ENCODE measurements around the gene DHX30.
A peak's percentile ranks its signal among the peaks of the same experiment; 100 is the strongest.

The DHX30 gene

DNA sequence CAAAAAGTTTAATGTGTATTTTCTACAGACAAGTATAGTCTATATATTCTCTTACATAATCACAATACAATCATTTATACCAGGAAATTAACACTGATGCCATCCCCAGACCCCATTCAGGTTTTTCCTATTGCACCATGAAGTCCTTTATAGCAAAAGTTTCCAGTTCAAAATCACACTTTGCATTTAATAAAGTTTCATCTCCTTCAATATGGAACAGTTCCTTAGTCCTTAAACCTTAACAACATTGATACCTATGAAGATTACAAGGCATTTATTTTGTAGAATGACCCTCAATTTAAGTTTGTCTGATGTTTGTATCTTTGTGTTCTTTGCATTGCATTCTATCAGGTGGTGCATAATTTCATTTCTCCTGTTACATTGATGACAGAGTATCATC, 19.3 kb upstream of the DHX30 start:
- H3K9me3 ChIP-seq (ENCODE audit: control extremely low read depth in 1 of 5, control insufficient read depth in 4 of 5, insufficient read depth in 2 of 5, low read depth in 1 of 5, low read length in 4 of 5): no peaks in the 10 kb centered on the region
- no peak overlapping the region for H3K27ac ChIP-seq (ENCODE audit: insufficient read depth in 1 of 2, low read depth in 1 of 2, low read length in 2 of 2, poor library complexity in 1 of 2, severe bottlenecking in 2 of 2)
- H3K4me3 ChIP-seq (ENCODE audit: control insufficient read depth in 1 of 7, extremely low read depth in 1 of 7, insufficient read depth in 4 of 7, low read depth in 2 of 7, low read length in 6 of 7): no peak overlapping the region
- peaks cover 19 to 33% (median 21%) of the 10 kb centered on the region in 4 experiments for H3K4me1 ChIP-seq (ENCODE audit: control extremely low read depth in 1 of 4, control insufficient read depth in 4 of 4, insufficient read depth in 4 of 4, low read length in 3 of 4)
- no peak for DNase-seq
- ChIA-PET POLR2A (no interaction called here), CTCF (no interaction called here)
- peaks cover 0 to 1% (median under 1%) of the 10 kb centered on the region in 4 experiments for H3K36me3 ChIP-seq (ENCODE audit: control insufficient read depth in 4 of 4, insufficient read depth in 4 of 4, low read length in 3 of 4)
- H3K27me3 ChIP-seq (replicated peaks in 2 of 5; ENCODE audit: control insufficient read depth in 4 of 5, insufficient read depth in 5 of 5, low read length in 4 of 5): no peaks in the 10 kb centered on the region

DNA sequence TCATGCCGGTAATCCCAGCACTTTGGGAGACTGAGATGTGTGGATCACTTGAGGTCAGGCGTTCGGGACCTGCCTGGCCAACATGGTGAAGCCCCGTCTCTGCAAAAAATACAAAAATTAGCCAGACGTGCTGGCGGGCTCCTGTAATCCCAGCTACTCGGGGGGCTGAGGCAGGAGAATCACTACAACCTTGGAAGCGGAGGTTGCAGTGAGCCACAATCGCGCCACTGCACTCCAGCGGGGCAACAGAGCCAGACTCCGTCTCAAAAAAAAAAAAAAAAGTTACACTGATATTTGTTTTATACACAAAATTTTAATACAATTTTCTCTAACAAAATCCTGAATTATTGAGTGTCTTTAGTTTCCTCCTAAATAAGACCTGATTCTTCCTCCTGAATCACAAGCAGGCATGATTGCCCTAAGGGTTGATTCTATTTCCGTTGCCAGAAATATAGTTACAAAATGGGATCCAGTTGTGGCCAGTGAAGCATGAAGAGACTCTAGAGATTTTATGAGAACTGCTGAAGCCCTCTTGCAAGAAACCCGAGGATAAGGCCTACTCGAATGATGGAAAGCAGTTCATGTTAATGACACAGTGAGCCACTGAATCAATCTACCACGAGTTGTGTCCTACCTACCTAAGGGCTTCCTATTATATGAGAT, 11.6 kb upstream of the DHX30 start:
- Histone ChIP-seq H3K4me1 (ENCODE audit: control extremely low read depth in 1 of 4, control insufficient read depth in 4 of 4, insufficient read depth in 4 of 4, low read length in 3 of 4) (peaks cover 0 to 2% (median 0%) of the 10 kb centered on the region in 4 experiments), H3K9me3 (ENCODE audit: control extremely low read depth in 1 of 5, control insufficient read depth in 4 of 5, insufficient read depth in 2 of 5, low read depth in 1 of 5, low read length in 4 of 5) (peaks cover 0 to 3% (median 0%) of the 10 kb centered on the region in 5 experiments), H3K27me3 (replicated peaks in 2 of 5; ENCODE audit: control insufficient read depth in 4 of 5, insufficient read depth in 5 of 5, low read length in 4 of 5) (no peaks in the 10 kb centered on the region), H3K4me3 (ENCODE audit: control insufficient read depth in 1 of 7, extremely low read depth in 1 of 7, insufficient read depth in 4 of 7, low read depth in 2 of 7, low read length in 6 of 7) (no peak overlapping the region), H3K27ac (ENCODE audit: insufficient read depth in 1 of 2, low read depth in 1 of 2, low read length in 2 of 2, poor library complexity in 1 of 2, severe bottlenecking in 2 of 2) (no peak overlapping the region), H3K36me3 (ENCODE audit: control insufficient read depth in 4 of 4, insufficient read depth in 4 of 4, low read length in 3 of 4) (no peaks in the 10 kb centered on the region)
- DNase-seq: no peak
- WGBS (ENCODE audit: insufficient coverage): 98% methylated on average over 8 of the region's 16 CpGs
- POLR2A ChIA-PET: no interaction called here
- CTCF ChIA-PET: interaction anchor here (3.0 kb wide), 1 partner anchor 9 kb away, joined by 10 read pairs; no protein-coding TSS in a partner anchor

DNA sequence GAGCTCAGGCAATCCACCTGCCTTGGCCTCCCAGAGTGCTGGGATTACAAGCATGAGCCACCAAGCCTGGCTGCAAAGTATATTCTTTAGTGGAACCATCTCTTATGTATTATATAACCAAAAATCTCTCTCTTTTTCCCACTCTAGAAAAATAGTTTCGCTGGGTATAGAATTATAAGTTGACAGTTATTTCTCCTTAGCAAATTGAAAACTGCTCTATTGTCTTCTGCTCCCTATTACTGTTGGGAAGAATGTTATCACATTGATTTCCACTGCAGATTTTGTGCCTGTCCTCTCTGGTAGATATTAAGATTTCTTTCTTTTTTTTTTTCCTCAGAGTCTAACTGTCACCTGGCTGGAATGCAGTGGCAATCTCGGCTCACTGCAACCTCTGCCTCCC, 10.2 kb upstream of the DHX30 start:
- CTCF ChIA-PET: no interaction called here
- H3K27ac ChIP-seq (ENCODE audit: insufficient read depth in 1 of 2, low read depth in 1 of 2, low read length in 2 of 2, poor library complexity in 1 of 2, severe bottlenecking in 2 of 2): no peak overlapping the region
- H3K9me3 ChIP-seq (ENCODE audit: control extremely low read depth in 1 of 5, control insufficient read depth in 4 of 5, insufficient read depth in 2 of 5, low read depth in 1 of 5, low read length in 4 of 5): peaks cover 0 to 3% (median 0%) of the 10 kb centered on the region in 5 experiments
- no CpG with 5 or more reads among the region's 2 CpGs for WGBS (ENCODE audit: insufficient coverage)
- no peaks in the 10 kb centered on the region for H3K36me3 ChIP-seq (ENCODE audit: control insufficient read depth in 4 of 4, insufficient read depth in 4 of 4, low read length in 3 of 4)
- H3K4me1 ChIP-seq (ENCODE audit: control extremely low read depth in 1 of 4, control insufficient read depth in 4 of 4, insufficient read depth in 4 of 4, low read length in 3 of 4): peaks cover 0 to 2% (median 0%) of the 10 kb centered on the region in 4 experiments
- H3K27me3 ChIP-seq (replicated peaks in 2 of 5; ENCODE audit: control insufficient read depth in 4 of 5, insufficient read depth in 5 of 5, low read length in 4 of 5): no peaks in the 10 kb centered on the region
- DNase-seq: no peak
- POLR2A ChIA-PET: no interaction called here
- H3K4me3 ChIP-seq (ENCODE audit: control insufficient read depth in 1 of 7, extremely low read depth in 1 of 7, insufficient read depth in 4 of 7, low read depth in 2 of 7, low read length in 6 of 7): no peak overlapping the region

DNA sequence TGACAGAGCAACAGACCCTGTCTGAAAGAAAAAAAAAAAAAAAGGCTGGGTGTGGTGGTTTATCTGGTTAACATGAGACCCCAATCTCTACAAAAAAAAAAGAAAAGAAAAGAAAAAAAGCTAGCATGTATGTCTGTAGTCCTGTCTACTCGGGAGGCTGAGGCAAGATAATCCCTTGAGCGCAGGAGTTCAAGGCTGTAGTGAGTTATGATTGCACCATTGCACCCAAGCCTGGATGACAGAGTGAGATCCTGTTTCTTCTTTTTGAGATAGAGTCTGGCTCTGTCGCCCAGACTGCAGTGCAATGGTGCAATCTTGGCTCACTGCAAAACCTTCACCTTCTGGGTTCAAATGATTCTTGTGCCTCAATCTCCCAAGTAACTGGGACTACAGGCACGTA, 8.4 kb upstream of the DHX30 start:
- Histone ChIP-seq H3K27ac (ENCODE audit: insufficient read depth in 1 of 2, low read depth in 1 of 2, low read length in 2 of 2, poor library complexity in 1 of 2, severe bottlenecking in 2 of 2) (no peak overlapping the region), H3K36me3 (ENCODE audit: control insufficient read depth in 4 of 4, insufficient read depth in 4 of 4, low read length in 3 of 4) (no peaks in the 10 kb centered on the region), H3K4me1 (ENCODE audit: control extremely low read depth in 1 of 4, control insufficient read depth in 4 of 4, insufficient read depth in 4 of 4, low read length in 3 of 4) (no peaks in the 10 kb centered on the region), H3K9me3 (ENCODE audit: control extremely low read depth in 1 of 5, control insufficient read depth in 4 of 5, insufficient read depth in 2 of 5, low read depth in 1 of 5, low read length in 4 of 5) (peaks cover 0 to 3% (median 0%) of the 10 kb centered on the region in 5 experiments), H3K27me3 (replicated peaks in 2 of 5; ENCODE audit: control insufficient read depth in 4 of 5, insufficient read depth in 5 of 5, low read length in 4 of 5) (no peaks in the 10 kb centered on the region), H3K4me3 (ENCODE audit: control insufficient read depth in 1 of 7, extremely low read depth in 1 of 7, insufficient read depth in 4 of 7, low read depth in 2 of 7, low read length in 6 of 7) (no peak overlapping the region)
- POLR2A ChIA-PET: interaction anchor here (0.6 kb wide), 1 partner anchor 403 kb away, joined by 3 read pairs; no protein-coding TSS in a partner anchor
- no peak for DNase-seq
- CTCF ChIA-PET: no interaction called here
- 92% methylated on average over 4 of the region's 4 CpGs for WGBS (ENCODE audit: insufficient coverage)

DNA sequence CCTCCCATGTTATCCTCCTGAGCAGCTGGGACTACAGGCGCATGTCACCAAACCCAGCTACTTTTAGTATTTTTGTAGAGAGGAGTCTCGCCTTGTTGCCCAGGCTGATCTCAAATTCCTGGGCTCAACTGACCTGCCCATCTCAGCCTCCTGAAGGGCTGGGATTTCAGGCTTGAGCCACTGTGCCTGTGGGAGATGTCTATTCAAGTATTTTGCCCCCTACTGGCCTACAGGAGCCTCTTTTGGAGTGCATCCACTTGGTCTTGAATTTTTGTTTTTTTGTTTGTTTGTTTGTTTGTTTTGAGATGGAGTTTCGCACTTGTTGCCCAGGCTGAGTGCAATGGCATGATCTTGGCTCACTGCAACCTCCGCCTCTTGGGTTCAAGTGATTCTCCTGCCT, 3.2 kb upstream of the DHX30 start:
- WGBS (ENCODE audit: insufficient coverage): 100% methylated on average over 2 of the region's 4 CpGs
- no peaks in the 10 kb centered on the region for H3K27me3 ChIP-seq (replicated peaks in 2 of 5; ENCODE audit: control insufficient read depth in 4 of 5, insufficient read depth in 5 of 5, low read length in 4 of 5)
- H3K9me3 ChIP-seq (ENCODE audit: control extremely low read depth in 1 of 5, control insufficient read depth in 4 of 5, insufficient read depth in 2 of 5, low read depth in 1 of 5, low read length in 4 of 5): no peaks in the 10 kb centered on the region
- peak; percentile 10 to 19 (median 14) for DNase-seq
- H3K27ac ChIP-seq (ENCODE audit: insufficient read depth in 1 of 2, low read depth in 1 of 2, low read length in 2 of 2, poor library complexity in 1 of 2, severe bottlenecking in 2 of 2): no peak overlapping the region
- ChIA-PET CTCF (interaction anchor here (3.0 to 3.4 kb wide), 2 partner anchors 10 to 278 kb away, joined by 10 to 14 read pairs; no protein-coding TSS in a partner anchor), POLR2A (no interaction called here)
- no peak overlapping the region for H3K4me3 ChIP-seq (ENCODE audit: control insufficient read depth in 1 of 7, extremely low read depth in 1 of 7, insufficient read depth in 4 of 7, low read depth in 2 of 7, low read length in 6 of 7)
- H3K4me1 ChIP-seq (ENCODE audit: control extremely low read depth in 1 of 4, control insufficient read depth in 4 of 4, insufficient read depth in 4 of 4, low read length in 3 of 4): peaks cover 4 to 21% (median 15%) of the 10 kb centered on the region in 4 experiments
- no peaks in the 10 kb centered on the region for H3K36me3 ChIP-seq (ENCODE audit: control insufficient read depth in 4 of 4, insufficient read depth in 4 of 4, low read length in 3 of 4)

DNA sequence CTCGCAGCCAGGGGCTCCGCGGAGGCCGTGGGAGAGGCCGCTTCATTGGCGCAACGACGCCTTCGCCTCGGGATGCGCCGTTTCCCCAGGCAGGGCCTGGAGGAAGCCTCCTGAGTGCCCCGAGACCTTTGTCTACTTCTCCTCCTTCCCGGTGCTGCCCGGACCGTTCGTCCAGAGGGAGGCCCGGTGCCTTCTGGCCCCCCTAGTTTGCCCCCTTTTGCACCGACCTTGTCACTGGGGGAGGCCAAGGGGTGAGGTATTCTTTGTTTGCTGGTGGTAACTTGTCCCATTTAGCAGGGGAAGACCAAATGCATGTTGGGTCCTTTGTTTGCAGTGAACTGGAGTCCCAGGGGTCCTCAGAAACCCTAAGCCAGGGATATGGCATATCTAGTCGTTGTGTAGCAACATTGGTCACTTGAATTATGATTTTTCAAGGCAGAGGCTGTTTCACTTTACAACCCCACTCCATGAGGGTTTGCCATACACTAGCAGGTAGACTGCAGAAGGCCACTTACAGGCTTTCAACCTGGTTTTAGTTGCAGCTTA, 615 bp downstream of the DHX30 start:
- POLR2A ChIA-PET: no interaction called here

DNA sequence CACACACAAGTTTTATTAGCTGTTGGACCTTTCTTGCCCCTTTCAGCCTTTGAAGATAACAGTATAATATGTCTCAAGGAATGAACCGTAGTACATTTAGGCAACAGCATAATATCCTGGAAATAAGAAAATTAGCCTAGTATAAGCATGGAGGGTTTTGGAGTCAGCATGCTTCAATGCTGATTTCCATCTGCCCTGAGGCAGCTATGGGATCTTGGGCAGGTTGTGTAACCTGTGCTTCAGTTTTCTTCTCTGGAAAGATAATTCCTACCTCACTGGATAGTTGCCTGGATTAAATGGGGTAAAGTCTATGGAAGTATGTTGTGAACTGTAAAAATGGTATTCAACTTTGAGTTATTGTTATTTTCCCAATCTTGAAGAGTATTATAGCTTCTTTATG, 1.6 kb downstream of the DHX30 start:
- Histone ChIP-seq H3K27ac (ENCODE audit: insufficient read depth in 1 of 2, low read depth in 1 of 2, low read length in 2 of 2, poor library complexity in 1 of 2, severe bottlenecking in 2 of 2) (no peak overlapping the region), H3K4me3 (ENCODE audit: control insufficient read depth in 1 of 7, extremely low read depth in 1 of 7, insufficient read depth in 4 of 7, low read depth in 2 of 7, low read length in 6 of 7) (no peak overlapping the region), H3K27me3 (replicated peaks in 2 of 5; ENCODE audit: control insufficient read depth in 4 of 5, insufficient read depth in 5 of 5, low read length in 4 of 5) (no peaks in the 10 kb centered on the region), H3K4me1 (ENCODE audit: control extremely low read depth in 1 of 4, control insufficient read depth in 4 of 4, insufficient read depth in 4 of 4, low read length in 3 of 4) (peaks cover 4 to 22% (median 15%) of the 10 kb centered on the region in 4 experiments), H3K36me3 (ENCODE audit: control insufficient read depth in 4 of 4, insufficient read depth in 4 of 4, low read length in 3 of 4) (peaks cover 3 to 10% (median 7%) of the 10 kb centered on the region in 4 experiments), H3K9me3 (ENCODE audit: control extremely low read depth in 1 of 5, control insufficient read depth in 4 of 5, insufficient read depth in 2 of 5, low read depth in 1 of 5, low read length in 4 of 5) (no peaks in the 10 kb centered on the region)
- ChIA-PET CTCF (interaction anchor here (0.7 to 1.4 kb wide), 4 partner anchors 9 to 33 kb away, joined by 3 to 6 read pairs (median 4); no protein-coding TSS in a partner anchor), POLR2A (no interaction called here)
- 100% methylated on average over 1 of the region's 1 CpG for WGBS (ENCODE audit: insufficient coverage)
- no peak for DNase-seq

More for the DNA sequence above, 615 bp downstream of the DHX30 start:
- Histone ChIP-seq H3K27me3 (replicated peaks in 2 of 5; ENCODE audit: control insufficient read depth in 4 of 5, insufficient read depth in 5 of 5, low read length in 4 of 5) (no peaks in the 10 kb centered on the region), H3K36me3 (ENCODE audit: control insufficient read depth in 4 of 4, insufficient read depth in 4 of 4, low read length in 3 of 4) (peaks cover 2 to 8% (median 2%) of the 10 kb centered on the region in 4 experiments), H3K9me3 (ENCODE audit: control extremely low read depth in 1 of 5, control insufficient read depth in 4 of 5, insufficient read depth in 2 of 5, low read depth in 1 of 5, low read length in 4 of 5) (no peaks in the 10 kb centered on the region), H3K4me1 (ENCODE audit: control extremely low read depth in 1 of 4, control insufficient read depth in 4 of 4, insufficient read depth in 4 of 4, low read length in 3 of 4) (peaks cover 4 to 22% (median 15%) of the 10 kb centered on the region in 4 experiments), H3K4me3 (ENCODE audit: control insufficient read depth in 1 of 7, extremely low read depth in 1 of 7, insufficient read depth in 4 of 7, low read depth in 2 of 7, low read length in 6 of 7) (peak overlapping the region; percentile 82 to 96 (median 92)), H3K27ac (ENCODE audit: insufficient read depth in 1 of 2, low read depth in 1 of 2, low read length in 2 of 2, poor library complexity in 1 of 2, severe bottlenecking in 2 of 2) (peak overlapping the region; percentile 79 to 90)
- WGBS (ENCODE audit: insufficient coverage): 0% methylated on average over 13 of the region's 20 CpGs
- CTCF ChIA-PET: interaction anchor here (0.7 kb wide), 1 partner anchor 21 kb away, joined by 3 read pairs; no protein-coding TSS in a partner anchor
- peak in 1 of 3 donors; percentile 48 for DNase-seq

Measured in common myeloid progenitor, CD34-positive (primary cell).